K562 (cell line): Measurements from ENCODE around the gene R3HDM2. TPM values are rescaled to one million over a fixed set of nuclear protein-coding genes. Genes with fewer than 3 reads are reported as not detected.

ENCODE experiments used
- ATF3 ChIP-seq, 2 experiments: fragments of 450-650 bp in 1 of 2; sonication (generic) in 1 of 2; formaldehyde crosslinking in 1 of 2; IDR thresholded peaks in 1 of 2; conservative IDR thresholded peaks in 1 of 2; 2 replicates each; pipeline versions ENCODE4 v1.6.1 to v1.8.1; 2016 to 2023; ENCODE audit warnings: mild to moderate bottlenecking in 2 of 2, moderate library complexity in 2 of 2, inconsistent platforms in 1 of 2, missing genetic modification reagents in 1 of 2
- EHMT2 ChIP-seq: fragments of 450-650 bp; IDR thresholded peaks from 2 replicates; pipeline ENCODE4 v1.6.1; 2018; ENCODE audit warnings: antibody characterized with exemption
- FOSL1 ChIP-seq: fragments of 200-800 bp; sonication (Bioruptor generic); conservative IDR thresholded peaks from 2 replicates; pipeline ENCODE4 v1.6.1; 2016; ENCODE audit warnings: missing genetic modification characterization, missing compliant biosample characterization
- MEF2A ChIP-seq: IDR thresholded peaks from 2 replicates; pipeline ENCODE4 v1.6.1; 2011; ENCODE audit warnings: low read depth, mild to moderate bottlenecking, low read length, moderate library complexity; ENCODE audit not compliant: control insufficient read depth
- MITF ChIP-seq: IDR thresholded peaks from 2 replicates; pipeline ENCODE4 v1.6.1; 2014; ENCODE audit warnings: antibody characterized with exemption
- MLLT1 ChIP-seq, 2 experiments: fragments of 450-650 bp; IDR thresholded peaks; 2 replicates each; pipeline ENCODE4 v1.6.1; 2016
- NR2C2 ChIP-seq, 2 experiments: fragments of 200-800 bp in 1 of 2; sonication (Bioruptor generic) in 1 of 2; sonication (generic) in 1 of 2; formaldehyde crosslinking in 1 of 2; IDR thresholded peaks; 2 replicates each; pipeline versions ENCODE4 v1.6.1 to v1.8.0; 2016 to 2022; ENCODE audit warnings: mild to moderate bottlenecking in 1 of 2, missing compliant biosample characterization in 1 of 2, missing genetic modification characterization in 1 of 2, missing genetic modification reagents in 1 of 2
- POLR2AphosphoS5 ChIP-seq: IDR thresholded peaks from 2 replicates; pipeline ENCODE4 v1.6.1; 2011; ENCODE audit warnings: mild to moderate bottlenecking, low read depth, low read length, moderate library complexity; ENCODE audit not compliant: control insufficient read depth, insufficient read depth
- RBM34 ChIP-seq: fragments of 200-400 bp; formaldehyde crosslinking; IDR thresholded peaks from 2 replicates; pipeline ENCODE4 v1.6.1; 2018; ENCODE audit warnings: low read length, borderline replicate concordance; ENCODE audit not compliant: insufficient read depth
- ZNF609 ChIP-seq: sonication (generic); formaldehyde crosslinking; IDR thresholded peaks from 2 replicates; pipeline ENCODE4 v1.8.1; 2023; ENCODE audit warnings: missing genetic modification reagents, mild to moderate bottlenecking, borderline replicate concordance
- polyA plus RNA-seq, 8 experiments: library from polyadenylated mRNA; depleted of rRNA in 4 of 8; stranded (reverse) in 5 of 8; unstranded in 3 of 8; fragments of >200 nt; fragmentation: Nextera tagmentation in 2 of 8; fragmentation: Illumina TruSeq in 1 of 8; extraction: Ambion mirVana in 2 of 8; extraction: Trizol in 1 of 8; gene quantifications; 2 replicates each; pipeline versions ENCODE4 v1.2.1 to v1.2.3, GENCODE V29; 2011 to 2014; ENCODE audit warnings: inconsistent platforms in 1 of 8, missing spikeins in 1 of 8
- total RNA-seq, 7 experiments: library from RNA; depleted of rRNA in 6 of 7; stranded (reverse); fragments of >200 nt in 6 of 7; fragmentation: Illumina TruSeq in 2 of 7; extraction: Trizol in 2 of 7; gene quantifications; 2 replicates each; pipeline versions ENCODE4 v1.2.1 to v1.2.3, GENCODE V29; 2011 to 2021; ENCODE audit warnings: low replicate concordance in 1 of 7
- TF ChIP-seq, protein P1 (sequence below): fragments of 450-650 bp; IDR thresholded peaks from 2 replicates; pipeline ENCODE4 v1.6.1; 2016
- TF ChIP-seq, protein P2 (sequence below): fragments of 450-650 bp; IDR thresholded peaks from 2 replicates; pipeline ENCODE4 v1.6.1; 2014; ENCODE audit warnings: low read depth, mild to moderate bottlenecking, moderate library complexity, borderline replicate concordance

Gene R3HDM2
- total and polyA plus RNA-seq, 9 of the 15 experiments (the other 6 are each of a cell fraction or from before 2014, with no cell fraction given): 3.3 to 18.8 (median 9.0) TPM

DNA sequence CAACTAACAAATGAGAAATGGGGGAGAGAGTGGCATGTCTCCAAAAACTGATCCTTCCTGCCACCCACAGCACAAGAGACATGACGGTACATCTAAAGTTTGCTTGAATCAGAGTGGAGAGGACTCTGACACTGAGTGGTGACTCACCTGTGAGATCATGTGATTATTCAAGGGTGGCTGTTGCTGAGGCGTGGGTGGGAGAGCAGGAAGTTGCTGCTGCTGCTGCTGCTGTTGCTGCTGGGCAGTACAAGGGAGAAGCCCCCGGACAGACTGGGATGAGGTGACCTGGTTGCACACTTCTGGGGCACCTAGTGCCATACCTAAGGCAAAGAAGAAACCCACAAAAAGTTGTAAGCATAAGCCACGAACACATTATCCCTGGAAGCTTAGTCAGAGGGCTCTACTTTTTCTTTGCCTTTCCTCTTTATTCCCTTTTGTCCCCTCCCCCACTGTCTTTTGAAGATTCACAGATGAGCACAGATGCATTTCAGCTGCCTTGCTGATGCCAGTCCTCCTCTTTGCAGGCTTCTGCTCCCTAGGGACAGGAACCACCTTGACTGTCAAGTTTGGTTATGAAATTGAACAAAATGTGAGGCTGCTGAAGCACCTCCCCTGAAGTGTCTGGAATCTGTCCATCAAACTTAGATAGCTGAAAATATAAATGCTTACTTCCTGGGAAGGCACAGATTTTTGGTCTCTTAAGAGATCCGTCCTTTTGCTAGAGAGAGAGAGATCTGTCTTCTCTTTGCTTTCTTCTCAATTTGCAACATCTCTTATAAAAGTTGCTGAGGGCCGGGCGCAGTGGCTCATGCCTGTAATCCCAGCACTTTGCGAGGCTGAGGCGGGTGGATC lies 150.4 kb downstream of the R3HDM2 start (continued):
- TF ChIP-seq MITF (peak; percentile 75), MLLT1 (IDR thresholded peaks at IDR 0.05) (no peak), RBM34 (no peak), FOSL1 (tag) (peak; percentile 99), ZNF609 (no peak), NR2C2 (CRISPR knock-in tag; IDR thresholded peaks at IDR 0.05) (no peak), NR2C2 (tag; IDR thresholded peaks at IDR 0.05) (peak; percentile 42; the same call in 1 of the 2 replicates), ATF3 (IDR thresholded peaks at IDR 0.05) (peak; percentile 98), ATF3 (CRISPR knock-in tag; conservative IDR thresholded peaks at IDR 0.05) (peak; percentile 92), MEF2A (no peak), POLR2AphosphoS5 (peak; percentile 60; the same call in 1 of the 2 replicates), EHMT2 (0 out of 2 replicates have a peak, but pooled peaks have one; percentile 8)
- TF ChIP-seq, protein P1, sequence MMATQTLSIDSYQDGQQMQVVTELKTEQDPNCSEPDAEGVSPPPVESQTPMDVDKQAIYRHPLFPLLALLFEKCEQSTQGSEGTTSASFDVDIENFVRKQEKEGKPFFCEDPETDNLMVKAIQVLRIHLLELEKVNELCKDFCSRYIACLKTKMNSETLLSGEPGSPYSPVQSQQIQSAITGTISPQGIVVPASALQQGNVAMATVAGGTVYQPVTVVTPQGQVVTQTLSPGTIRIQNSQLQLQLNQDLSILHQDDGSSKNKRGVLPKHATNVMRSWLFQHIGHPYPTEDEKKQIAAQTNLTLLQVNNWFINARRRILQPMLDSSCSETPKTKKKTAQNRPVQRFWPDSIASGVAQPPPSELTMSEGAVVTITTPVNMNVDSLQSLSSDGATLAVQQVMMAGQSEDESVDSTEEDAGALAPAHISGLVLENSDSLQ: peak; percentile 91
- TF ChIP-seq, protein P2, sequence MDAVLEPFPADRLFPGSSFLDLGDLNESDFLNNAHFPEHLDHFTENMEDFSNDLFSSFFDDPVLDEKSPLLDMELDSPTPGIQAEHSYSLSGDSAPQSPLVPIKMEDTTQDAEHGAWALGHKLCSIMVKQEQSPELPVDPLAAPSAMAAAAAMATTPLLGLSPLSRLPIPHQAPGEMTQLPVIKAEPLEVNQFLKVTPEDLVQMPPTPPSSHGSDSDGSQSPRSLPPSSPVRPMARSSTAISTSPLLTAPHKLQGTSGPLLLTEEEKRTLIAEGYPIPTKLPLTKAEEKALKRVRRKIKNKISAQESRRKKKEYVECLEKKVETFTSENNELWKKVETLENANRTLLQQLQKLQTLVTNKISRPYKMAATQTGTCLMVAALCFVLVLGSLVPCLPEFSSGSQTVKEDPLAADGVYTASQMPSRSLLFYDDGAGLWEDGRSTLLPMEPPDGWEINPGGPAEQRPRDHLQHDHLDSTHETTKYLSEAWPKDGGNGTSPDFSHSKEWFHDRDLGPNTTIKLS: no peak
